HG02759 (cell line): ENCODE data around the gene CEP170B.

Experiments
- ATAC-seq: cut with Tn5 transposase; IDR thresholded peaks from one replicate; pipeline ENCODE4 v1.9.1; 2021; ENCODE audit warnings: mild to moderate bottlenecking, moderate library complexity; ENCODE audit not compliant: unreplicated experiment

The CEP170B gene

GRCh38 chr14:104928391-104929133 lies 63.5 kb downstream of the CEP170B start:
- ATAC-seq = no peak

DNA sequence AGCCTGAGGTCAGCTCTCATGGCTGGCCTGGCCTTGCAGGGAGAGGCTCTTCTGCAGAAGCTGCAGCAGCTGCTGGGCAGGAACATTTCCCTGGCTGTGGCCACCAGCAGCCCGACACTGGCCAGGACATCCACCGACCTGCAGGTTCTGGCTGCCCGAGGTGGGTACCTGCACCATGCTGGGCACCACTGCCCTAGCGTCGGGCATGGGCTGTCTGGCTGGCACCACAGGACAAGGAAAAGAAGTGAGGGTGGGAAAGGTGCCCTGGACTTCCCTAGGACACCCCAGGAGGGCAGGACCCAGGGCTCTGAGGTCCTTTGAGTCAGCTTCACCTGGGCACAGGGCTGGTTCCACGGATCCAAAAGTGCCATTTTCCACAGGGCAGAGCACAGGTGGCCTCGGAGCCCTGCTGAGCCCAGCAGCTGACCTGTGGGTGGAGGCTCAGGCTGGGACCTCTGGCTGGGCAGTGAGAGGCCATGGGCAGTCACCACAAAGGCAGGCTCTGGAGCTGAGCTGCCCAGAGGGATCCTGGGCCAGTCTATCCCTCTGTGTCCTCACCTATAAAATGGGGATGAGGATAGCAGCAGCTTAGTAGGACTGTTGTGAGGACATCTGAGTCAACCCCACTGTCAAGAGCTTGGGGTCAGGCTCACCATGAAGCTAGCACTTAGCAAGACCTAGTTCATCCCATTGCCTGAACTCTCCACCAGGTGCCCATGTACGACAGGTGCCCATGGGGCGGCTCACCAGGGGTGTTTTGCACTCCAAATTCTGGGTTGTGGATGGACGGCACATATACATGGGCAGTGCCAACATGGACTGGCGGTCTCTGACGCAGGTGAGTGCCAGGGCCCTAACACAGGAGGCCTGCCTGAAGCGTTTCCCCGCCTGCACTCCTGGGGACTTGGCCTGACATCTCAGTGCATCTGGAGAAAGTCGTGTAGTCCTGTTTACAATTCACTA lies 64.5 kb downstream of the CEP170B start:
- no peak for ATAC-seq

GRCh38 chr14:104930526-104931303 lies 65.6 kb downstream of the CEP170B start:
- no peak for ATAC-seq

DNA sequence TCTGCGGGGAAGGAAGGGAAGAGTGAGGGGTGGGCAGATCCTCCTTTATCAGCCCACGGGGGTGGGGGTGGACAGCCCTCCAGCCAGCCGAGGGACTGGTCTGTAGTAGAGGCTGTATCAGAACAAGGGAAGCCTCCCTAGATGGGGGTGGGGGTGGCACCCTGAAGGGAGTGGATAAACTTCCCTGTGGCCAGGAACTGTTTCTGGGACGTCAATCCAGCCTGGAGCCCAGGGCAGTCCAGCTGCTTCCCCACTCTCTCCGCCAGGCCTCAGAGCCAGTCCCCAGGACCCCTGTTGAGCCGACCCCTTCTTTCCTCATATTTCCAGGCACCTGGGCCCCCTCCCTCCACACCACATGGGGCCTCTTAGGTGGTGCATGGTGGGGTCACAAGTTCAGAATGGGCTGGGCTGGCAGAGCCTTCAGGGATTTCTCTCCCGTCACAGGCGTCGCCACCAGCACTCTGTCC lies 66.3 kb downstream of the CEP170B start:
- no peak for ATAC-seq

- no peak for ATAC-seq
Observed at GRCh38 chr14:104931771-104932675, 67.0 kb downstream of the CEP170B start.

GRCh38 chr14:104932676-104933631 lies 67.9 kb downstream of the CEP170B start:
- ATAC-seq = peak; percentile 78

DNA sequence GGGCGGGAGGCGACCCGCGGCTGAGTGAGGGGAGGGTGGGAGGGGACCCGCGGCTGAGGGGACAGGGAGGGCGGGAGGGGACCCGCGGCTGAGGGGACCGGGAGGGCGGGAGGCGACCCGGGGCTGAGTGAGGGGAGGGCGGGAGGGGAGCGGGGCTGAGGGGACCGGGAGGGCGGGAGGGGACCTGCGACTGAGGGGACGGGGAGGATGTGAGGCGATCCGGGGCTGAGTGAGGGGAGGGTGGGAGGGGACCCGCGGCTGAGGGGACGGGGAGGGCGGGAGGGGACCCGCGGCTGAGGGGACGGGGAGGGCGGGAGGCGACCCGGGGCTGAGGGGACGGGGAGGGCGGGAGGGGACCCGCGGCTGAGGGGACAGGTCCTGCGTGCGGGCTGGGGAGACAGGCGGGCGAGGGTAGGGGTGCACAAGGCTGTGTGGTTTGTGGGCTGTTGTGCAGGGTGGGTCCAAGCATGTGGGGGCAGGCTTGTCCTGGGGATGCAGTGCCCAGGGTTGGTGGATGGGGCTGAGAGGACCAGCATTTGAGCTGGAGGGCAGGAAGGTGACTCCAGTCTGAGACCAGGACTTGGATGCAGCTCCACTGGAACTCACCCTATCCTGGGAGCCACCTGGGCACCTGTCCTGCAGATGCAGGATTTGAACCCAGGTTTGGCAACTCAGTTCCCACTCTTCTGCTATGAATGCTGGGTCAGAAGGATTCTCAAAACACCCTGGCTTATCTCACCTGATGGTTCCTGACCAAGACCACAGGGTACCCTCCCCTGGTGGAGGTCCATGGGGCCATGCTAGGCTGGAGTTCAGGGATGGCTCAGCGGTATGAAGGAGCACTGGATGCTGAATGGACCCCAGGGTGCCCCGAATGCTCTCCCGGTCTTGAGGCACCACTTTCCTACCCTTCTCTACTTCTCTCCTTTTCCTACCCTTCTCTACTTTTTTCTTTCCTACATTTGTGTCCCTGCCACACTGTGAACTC lies 69.0 kb downstream of the CEP170B start:
- ATAC-seq = no peak

DNA sequence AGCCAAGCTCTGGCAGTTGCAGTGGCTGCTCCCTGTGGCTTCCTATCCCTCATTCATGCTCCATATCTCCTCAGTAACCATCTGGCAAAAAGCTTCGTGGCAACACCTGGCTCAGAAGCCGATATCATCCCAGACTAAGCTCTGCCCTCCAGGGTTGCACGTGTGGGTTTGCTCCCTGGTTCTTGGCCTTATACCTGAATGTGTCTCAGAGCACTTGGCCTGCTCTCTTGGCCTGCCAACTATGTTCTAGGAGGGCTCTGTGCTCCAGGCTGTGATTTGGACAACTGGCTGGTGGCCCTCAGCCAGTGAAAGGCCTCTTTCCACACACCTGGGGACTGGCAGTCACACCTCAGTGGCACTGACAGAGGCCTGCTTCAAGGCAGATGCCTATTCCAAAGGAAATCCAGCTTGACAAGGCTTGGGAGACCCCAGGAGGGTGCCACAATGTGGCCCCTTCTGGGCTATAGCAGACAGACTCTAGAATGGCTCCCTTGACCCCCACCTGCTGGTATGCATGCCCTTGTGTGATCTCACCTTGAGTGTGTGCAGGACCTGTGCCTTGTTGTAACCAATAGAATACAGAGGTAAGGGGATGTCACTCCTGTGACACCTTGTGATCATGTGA lies 70.1 kb downstream of the CEP170B start:
- ATAC-seq = no peak

DNA sequence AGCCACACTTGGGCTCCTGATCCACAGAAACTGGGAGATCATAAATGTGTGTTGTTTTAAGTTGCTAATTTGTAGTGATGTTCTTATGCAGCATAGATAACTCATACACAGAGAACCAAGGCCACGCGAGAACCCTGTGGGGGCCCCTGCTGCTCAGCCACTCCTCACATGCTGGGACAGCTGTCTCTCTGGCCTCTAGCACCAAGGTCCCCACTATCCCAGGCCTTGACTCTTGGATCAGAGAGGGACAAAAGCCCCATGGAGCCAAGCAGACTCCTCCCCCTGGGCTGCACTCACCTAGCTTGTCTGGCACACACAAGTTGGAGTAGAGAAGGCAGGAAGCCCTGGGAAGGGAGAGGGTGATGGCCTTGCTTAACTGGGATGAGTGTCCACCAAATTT lies 70.9 kb downstream of the CEP170B start:
- no peak for ATAC-seq

- ATAC-seq = no peak
Observed at GRCh38 chr14:104936361-104937155, 71.5 kb downstream of the CEP170B start.

DNA sequence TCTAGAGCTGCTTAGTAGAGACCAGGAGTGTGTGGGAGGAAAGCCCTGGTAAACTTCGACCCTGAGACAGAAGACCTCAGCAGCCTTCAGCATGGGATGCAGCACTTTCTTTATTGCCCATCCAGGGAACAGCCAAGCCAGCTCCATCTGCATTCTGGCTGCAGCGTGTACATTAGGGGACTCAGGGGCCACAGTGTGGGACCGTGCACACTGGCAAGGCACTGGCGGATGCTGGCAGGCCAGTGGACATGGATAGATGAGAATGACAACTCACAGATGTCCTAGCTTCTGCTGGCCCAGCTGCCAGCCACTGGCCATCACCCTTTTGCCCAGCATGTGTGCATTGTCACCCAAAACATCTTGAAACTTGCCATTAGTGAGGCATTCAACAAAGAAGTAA lies 72.1 kb downstream of the CEP170B start:
- ATAC-seq = no peak

DNA sequence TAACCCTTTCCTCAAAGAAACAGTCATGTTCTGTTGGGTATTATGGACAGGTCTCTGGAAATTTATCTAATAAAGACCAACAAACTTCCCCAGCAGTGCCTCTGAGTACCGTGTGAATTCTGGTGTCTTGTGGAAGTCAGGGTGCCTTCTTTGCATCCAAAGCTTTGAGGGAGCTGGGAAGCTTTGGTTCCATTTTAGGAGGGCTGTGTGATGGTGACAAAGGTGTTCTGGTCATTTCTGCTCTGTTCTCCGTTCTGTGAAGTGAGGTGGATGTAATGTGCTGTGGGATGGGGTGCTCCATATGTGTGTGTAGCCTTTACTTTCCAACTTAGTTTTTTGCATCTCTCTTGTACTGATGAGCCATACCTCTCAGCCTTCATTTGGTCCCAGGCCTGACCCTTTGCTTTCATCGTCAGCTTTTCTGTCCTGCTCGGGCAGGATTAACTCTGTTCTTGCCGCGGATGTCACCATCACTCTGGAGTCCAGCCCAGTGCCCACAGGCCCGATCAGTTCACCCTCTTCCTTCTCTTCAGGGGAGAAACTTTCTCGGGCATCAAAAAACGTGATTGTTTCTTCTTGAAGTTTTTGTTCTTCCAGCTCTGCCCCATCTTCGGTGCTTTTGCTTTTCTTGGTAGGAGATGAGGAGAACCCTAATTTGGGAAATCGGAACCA lies 72.8 kb downstream of the CEP170B start:
- no peak for ATAC-seq

- no peak for ATAC-seq
Observed at GRCh38 chr14:104938436-104938835, 73.4 kb downstream of the CEP170B start.

DNA sequence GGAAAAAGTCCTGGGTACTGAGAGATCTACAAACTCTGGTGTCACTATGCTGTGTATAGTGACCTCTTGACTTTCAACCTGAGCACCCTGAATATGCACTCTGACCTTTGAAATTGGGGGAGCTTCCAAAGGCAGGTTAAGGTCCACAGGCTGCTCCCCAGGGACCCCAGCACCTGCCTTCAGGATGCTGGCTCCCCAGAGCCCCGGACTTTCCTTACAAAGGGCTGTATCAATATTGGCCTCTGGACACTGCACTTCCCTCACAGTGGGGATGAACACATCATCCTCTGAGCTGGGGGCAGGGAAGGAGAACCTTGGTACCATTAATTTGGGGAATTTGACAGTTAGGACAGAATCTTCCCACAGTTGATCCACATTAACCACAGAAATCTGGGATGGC lies 73.9 kb downstream of the CEP170B start:
- no peak for ATAC-seq

GRCh38 chr14:104939666-104940410 lies 74.8 kb downstream of the CEP170B start:
- ATAC-seq = no peak
